ENCODE measurements around the gene BCL2L1.

Gene BCL2L1

DNA sequence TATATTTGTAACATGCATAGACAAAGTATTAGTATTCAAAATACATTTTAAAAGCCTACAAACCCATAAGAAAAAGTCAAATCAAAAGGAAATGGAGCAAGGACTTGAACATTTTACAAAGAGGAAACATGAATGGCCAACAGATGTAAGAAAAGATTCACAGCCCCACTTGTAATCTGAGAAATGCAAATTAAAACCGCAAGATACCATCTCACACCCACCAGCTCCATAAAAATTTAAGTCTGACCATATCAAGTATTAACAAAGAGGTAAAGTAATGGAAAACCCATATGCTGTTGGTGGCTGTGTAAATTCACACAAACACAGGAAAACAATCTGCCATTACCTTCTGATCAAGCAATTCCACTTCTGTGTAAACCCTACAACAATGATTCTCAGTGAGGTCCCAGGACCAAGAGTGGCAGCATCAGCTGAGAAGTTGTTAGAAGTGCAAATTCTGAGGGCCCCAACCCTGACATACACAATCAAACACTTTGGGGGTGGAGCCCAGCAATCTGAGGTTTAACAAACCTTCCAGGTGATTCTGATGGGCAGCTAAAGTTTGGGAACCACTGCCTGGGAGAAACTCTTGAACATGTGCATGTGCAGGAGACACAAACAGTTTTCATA, 30.9 kb downstream of the BCL2L1 start:
- no peak for DNase-seq (ENCODE audit: low spot score)

DNA sequence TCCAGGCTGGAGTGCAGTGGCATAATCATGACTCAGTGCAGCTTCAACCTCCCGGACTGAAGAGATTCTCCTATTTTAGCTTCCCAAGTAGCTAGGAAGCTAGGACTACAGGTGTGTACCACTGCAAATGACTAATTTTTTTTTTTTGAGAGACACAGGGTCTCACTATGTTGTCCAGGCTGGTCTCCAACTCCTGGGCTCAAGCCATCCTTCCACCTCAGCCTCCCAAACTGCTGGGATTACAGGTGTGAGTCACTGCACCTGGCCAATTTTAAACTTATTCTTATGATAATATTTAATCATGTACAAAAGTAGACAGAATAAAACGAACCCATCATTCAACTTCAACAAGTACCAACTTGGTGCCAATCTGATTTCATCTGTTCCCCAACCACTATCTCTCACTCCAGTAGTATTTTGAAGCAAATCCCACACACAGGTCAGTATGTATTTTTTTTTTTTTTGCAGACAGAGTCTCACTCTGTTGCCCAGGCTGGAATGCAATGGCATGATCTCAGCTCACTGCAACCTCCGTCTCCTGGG, 32.5 kb downstream of the BCL2L1 start:
- DNase-seq (ENCODE audit: low spot score): no peak

DNA sequence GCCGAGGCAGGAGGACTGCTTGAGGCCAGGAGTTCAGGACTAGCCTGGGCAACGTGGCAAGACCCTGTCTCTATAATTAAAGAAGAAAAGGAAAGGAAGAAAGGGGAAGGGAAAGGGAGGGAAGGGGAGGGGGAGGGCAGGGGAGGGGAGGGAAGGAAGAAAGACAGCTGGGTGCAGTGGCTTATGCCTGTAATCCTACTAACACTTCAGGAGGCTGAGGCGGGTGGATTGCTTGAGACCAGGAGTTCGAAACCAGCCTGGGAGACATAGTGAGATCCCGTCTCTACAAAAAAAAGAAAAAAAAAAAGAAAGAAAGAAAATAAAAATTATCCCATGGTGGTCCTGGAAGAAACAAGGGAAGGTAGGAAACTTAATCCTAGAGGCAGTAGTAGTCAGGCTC, 33.5 kb downstream of the BCL2L1 start:
- no peak for DNase-seq (ENCODE audit: low spot score)

DNA sequence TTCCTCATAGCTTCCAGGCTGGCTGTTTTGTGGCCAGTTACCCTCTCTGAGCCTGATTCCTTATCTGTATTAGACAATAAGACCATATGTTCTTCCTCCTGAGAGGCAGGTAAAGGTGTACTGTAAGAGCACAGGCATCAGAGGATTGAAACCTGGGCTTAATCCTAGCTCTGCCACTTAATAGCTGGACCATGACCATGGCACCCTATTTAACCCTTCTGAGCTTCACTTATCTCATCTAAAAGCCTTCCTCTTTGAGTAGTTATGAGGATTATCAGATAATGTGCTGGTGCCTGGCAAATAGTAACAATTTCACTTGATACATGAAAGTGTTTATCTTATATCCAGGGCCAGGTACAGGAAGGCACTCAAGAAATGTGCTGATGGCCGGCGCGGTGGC, 34.9 kb downstream of the BCL2L1 start:
- no peak for DNase-seq (ENCODE audit: low spot score)

- no peak for DNase-seq (ENCODE audit: low spot score)
Measured at GRCh38 chr20:31685853-31686643, 36.6 kb downstream of the BCL2L1 start.

- no peak for DNase-seq (ENCODE audit: low spot score)
Measured at GRCh38 chr20:31684153-31685015, 38.3 kb downstream of the BCL2L1 start.

DNA sequence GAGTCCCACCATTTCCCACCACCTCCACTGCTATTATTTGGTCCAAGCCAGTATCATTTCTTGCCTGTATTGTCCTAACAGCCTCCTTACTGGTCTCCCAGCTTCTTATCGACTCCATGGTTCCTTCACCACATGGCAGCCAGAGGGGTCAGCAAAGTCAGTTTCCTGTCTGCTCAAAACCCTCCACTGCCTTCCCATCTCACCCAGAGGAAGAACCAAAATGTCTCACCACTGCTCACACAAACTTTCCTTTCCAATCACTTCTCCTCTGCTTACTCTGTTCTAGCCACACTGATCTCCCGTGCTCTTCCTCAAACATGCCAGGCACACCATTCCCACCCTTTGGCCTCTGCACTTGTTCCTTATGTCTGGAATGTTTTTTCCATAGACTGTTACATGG, 39.7 kb downstream of the BCL2L1 start:
- DNase-seq (ENCODE audit: low spot score): no peak

DNA sequence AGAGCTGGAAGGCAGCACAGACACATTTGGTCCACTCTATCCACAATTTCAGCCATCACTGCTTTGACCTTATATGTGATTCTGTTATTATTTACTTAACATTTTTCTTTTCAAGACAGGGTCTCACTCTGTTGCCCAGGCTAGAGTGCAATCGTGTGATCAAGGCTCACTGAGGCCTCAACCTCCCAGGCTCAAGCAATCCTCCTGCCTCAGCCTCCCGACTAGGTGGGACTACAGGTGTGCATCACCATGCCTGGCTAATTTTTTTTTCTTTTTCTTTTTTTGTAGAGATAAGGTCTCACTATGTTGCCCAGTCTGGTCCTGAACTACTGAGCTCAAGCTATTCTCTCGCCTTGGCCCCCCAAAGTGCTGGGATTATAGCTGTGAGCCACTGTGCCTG, 40.3 kb downstream of the BCL2L1 start:
- no peak for DNase-seq (ENCODE audit: low spot score)

- DNase-seq (ENCODE audit: low spot score): no peak
Measured at GRCh38 chr20:31681769-31682168, 40.9 kb downstream of the BCL2L1 start.

DNA sequence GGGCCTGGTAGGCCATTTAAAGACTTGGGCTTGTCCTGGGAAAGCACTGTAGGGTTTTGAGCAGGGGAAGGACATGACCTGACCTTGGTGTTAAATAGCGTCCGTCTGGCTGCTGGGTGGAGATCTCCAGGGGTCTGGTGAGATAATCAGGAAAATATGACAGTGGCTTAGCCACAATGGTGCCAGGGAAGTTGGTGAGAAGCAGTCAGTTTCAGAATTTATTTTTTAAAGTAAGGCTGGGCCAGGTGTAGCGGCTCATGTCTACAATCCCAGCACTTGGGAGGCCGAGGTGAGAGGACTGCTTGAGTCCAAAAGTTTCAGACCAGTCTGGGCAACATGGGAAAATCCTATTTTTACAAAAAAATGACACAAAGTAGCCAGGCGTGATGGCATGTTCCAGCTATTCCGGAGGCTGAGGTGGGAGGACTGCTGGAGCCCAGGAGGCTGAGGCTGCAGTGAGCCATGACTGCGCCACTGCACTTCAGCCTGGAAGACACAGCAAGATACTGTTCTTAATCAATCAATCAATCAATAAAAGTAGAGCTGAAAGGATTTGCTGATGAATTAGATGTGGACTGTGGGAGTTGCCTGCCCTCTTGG, 41.4 kb downstream of the BCL2L1 start:
- no peak for DNase-seq (ENCODE audit: low spot score)

- DNase-seq (ENCODE audit: low spot score): no peak
Measured at GRCh38 chr20:31680286-31681127, 42.2 kb downstream of the BCL2L1 start.

- no peak for DNase-seq (ENCODE audit: low spot score)
Measured at GRCh38 chr20:31679357-31680285, 43.0 kb downstream of the BCL2L1 start.

DNA sequence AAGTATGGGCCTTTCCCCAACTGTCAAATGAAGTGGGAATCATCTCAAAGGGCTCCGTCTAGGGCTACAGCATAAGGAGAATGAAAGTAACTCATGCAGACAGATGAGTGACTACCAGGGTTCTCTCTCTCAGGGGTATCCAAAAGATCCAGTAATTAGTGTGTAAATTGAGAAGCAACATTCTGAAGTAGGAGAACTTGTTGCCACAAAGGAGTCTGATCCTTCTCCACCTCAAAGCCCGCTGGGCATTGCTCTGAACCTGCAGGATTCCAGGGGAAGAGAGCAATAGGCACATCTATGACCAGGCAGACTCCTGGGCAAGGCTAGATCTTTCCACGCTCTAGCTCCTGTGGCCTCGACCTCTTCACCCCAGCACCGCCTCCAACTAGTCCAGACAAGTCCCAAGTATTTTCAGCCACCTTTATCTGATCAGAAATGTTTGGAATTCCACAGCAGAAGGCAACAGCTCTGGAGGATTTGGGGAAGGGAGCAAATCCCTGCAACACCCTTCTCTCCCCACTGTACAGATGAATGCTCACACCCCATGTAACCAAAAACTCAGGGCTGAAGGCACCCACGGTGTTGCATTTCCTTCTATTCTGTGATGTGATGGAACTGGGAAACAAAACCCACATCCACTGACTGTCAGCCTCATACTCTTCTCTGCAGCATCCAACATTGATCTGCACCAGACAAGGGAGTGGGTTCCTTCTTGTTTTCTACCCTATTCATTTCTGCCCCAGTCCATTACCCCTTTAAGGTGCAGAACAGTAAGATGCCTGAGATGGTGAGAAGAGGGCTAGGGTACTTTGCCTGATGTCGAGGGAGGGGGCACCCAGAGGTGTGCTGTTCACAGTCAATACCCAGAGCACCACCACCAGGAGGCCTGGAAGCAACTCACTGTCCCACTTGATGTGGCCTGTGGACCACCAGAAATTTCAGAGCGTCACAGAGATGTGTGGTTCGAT, 44.0 kb downstream of the BCL2L1 start:
- no peak for DNase-seq (ENCODE audit: low spot score)

DNA sequence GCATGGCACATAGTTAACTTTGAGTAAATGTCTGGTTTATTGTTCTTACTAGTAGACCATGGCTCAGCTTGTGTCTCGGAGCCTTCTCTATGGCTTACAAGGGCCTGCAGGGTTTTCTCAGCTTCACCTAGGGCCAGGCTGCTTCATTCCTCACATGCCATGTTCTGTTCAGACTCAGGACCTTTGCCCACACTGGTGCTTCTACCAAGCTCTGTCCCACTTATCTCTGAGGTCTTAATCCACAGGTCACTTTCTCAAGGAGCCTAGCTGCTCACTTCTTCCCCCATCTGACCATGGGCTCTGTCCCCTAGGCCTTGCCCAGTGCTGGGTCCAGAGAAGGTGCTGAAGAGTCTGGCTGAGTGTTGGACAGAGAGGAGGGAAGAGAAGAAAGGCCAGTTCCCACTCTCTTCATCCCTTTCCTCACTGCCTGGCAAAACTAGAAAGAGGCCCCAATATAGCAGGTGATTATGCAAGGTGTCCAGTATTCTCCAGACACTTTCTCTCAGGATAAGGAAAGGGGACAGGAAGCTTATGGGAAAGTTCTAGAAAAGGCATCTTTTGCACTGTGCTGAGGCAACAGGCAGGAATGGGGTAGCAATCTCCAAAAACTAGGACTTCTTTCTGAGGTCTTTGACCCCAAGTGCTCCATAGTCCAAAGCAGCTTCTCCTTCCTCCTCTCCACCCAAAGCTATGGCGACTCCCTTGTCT, 45.0 kb downstream of the BCL2L1 start:
- no peak for DNase-seq (ENCODE audit: low spot score)

DNA sequence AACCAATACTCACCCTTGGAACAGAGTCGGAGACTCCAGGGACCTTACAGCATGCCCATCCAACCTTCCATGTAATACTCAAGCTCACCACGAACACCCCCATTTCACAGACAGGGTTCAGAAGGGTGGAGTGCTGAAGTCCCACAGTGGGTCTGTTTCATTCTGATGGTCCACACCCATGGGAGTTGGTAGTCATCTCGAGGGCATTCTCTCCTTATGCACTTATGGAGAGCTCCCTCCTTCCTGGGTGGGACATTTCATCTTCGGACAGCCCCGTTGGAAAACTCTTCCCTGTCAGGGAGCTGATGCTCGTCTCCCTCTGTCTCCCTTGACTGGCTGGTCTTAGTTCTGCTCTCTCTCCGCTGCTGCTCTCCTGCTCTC, 46.1 kb downstream of the BCL2L1 start:
- no peak for DNase-seq (ENCODE audit: low spot score)

- DNase-seq (ENCODE audit: low spot score): peak; percentile 38
Measured at GRCh38 chr20:31675828-31676608, 46.6 kb downstream of the BCL2L1 start.
